Stimulated activated CD4-positive, alpha-beta T cell treated with anti-CD3 and anti-CD28 coated beads, TNF-alpha, amount 100 ng/mL, for 24 hours (primary cell): ENCODE results near the gene SNX32.
"Not testable (repeated sequence)": the region's sequence is repeated elsewhere in the genome, so short reads cannot be mapped to it uniquely, and the experiment has no call there.

Experiments
- DNase-seq, 3 experiments: peaks; one replicate each; pipeline ENCODE4 v3.0.0-alpha.2; 2020; ENCODE audit warnings: low read depth in 3 of 3

Gene SNX32

GRCh38 chr11:65822776-65823528, 10.8 kb upstream of the SNX32 start:
- no peak for DNase-seq

DNA sequence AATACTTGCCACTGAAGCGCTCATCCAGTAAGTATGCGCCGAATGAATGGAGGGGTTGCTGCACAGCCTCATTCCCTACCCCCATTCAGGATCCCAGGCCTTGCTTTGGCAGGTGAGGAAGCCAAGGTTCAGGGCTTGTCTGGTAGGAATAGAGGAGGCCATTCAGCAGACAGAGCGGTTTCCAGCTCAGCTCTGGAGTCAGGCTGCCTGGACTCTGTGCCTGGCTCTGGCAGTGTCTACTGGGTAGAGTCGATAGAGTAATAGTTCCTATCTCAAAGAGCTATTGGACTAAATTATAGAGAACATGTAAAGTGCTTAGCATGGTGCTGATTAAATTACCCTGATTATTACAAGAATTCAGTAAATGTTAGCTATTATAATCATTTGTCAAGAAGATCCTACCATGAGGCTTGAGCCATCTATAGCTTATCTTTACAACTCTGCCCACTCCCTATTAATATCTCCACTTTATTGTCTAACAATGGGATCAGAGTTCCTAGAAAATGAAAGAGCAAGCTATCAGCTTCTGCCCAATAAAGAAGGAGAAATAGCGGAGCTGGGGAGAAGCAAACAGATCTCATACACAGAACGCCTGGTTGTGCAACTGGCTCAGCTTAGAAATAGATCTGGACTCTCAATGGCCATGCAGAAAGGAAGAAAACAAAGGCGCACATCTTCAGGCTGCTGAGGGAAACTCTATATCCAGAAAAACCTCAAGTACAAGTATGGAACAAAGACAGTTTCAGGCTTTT, 6.6 kb upstream of the SNX32 start:
- no peak for DNase-seq

- no peak for DNase-seq
These were observed 4.3 kb upstream of the SNX32 start for GRCh38 chr11:65829459-65829858.

DNA sequence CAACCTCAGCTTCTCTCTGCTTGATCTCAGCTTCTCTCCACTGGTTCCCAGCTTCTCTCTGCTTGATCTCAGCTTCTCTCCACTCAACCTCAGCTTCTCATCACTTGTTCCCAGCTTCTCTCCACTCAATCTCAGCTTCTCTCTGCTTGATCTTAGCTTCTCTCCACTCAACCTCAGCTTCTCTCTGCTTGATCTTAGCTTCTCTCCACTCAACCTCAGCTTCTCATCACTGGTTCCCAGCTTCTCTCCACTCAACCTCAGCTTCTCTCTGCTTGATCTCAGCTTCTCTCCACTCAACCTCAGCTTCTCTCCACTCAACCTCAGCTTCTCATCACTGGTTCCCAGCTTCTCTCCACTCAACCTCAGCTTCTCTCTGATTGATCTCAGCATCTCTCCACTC, 1.5 kb upstream of the SNX32 start:
- DNase-seq: not testable (repeated sequence)

GRCh38 chr11:65834202-65834601, 439 bp downstream of the SNX32 start:
- no peak for DNase-seq

- DNase-seq: no peak
These were observed 8.4 kb downstream of the SNX32 start for GRCh38 chr11:65842144-65842543.

GRCh38 chr11:65843811-65844210, 10.0 kb downstream of the SNX32 start:
- no peak for DNase-seq

- no peak for DNase-seq
These were observed 10.6 kb downstream of the SNX32 start for GRCh38 chr11:65844231-65844872.

DNA sequence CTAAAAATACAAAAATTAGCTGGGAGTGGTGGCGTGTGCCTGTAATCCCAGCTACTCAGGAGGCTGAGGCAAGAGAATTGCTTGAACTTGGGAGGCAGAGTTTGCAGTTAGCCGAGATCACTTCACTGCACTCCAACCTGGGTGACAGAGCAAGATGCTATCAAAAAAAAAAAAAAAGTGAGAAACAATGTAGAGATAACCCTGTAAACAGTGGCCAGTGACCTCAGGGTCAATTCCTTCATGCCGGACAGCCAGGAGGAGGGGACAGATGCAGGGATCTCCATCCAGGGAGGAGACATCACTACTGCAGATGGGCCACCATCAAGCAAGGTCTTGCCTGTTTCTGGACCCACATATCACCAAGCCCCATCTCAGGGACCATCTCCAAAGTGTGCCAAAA, 14.0 kb downstream of the SNX32 start:
- no peak for DNase-seq

DNA sequence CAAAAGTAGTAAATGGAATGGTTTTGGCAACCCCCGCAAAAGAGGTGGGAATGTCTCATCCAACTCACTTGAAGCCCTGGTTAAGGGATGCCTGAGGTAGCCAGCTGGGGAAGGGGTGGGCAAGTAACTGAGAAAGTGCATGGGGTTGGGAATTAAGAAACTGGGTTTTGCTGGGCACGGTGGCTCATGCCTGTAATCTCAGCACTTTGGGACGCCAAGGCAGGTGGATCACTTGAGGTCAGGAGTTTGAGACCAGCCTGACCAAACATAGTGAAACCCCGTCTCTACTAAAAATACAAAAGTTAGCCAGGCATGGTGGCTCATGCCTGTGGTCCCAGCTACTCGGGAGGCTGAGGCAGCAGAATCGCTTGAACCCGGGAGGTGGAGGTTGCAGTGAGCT, 14.9 kb downstream of the SNX32 start:
- DNase-seq: not testable (repeated sequence)

DNA sequence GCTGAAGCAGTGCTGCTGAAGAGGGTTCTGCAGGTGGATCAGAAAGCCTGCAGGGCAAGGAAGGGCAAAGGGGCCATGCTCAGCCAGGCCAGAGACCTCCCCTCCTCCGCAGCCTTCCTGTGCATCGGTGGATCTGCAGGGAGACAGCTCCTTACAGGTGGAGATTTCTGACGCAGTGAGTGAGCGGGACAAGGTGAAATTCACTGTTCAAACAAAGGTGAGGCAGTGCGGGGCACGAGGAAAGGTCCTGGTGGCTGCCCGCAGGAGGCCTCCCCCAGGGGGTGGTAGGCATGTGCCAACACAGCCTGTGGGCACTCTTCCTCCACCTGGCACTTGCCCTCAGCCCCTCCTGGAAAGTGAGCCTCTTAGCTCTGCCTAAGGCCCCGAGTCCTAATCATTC, 15.6 kb downstream of the SNX32 start:
- no peak for DNase-seq

DNA sequence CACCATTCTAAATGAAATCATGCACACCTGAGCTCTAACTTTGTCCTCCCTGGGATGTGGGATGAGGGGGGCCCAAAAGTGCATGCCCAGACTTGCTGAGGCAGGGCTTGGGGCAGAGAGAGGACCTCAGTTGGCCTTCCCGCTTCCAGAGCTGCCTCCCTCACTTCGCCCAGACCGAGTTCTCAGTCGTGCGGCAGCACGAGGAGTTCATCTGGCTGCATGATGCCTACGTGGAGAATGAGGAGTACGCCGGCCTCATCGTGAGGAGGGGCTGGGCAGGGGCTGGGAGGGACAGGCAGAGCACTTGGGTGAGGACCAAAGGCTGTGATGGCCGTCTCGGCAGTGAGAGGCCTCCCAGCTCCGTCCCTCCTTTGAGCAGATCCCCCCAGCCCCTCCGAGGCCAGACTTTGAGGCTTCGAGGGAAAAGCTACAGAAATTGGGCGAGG, 16.0 kb downstream of the SNX32 start:
- DNase-seq: no peak

GRCh38 chr11:65850217-65851082, 16.7 kb downstream of the SNX32 start:
- no peak for DNase-seq

- no peak for DNase-seq
These were observed 17.4 kb downstream of the SNX32 start for GRCh38 chr11:65851083-65851579.

- no peak for DNase-seq
These were observed 18.2 kb downstream of the SNX32 start for GRCh38 chr11:65851811-65852507.

GRCh38 chr11:65852508-65853245, 18.9 kb downstream of the SNX32 start:
- DNase-seq: no peak

- no peak for DNase-seq
These were observed 19.6 kb downstream of the SNX32 start for GRCh38 chr11:65853246-65853979.

DNA sequence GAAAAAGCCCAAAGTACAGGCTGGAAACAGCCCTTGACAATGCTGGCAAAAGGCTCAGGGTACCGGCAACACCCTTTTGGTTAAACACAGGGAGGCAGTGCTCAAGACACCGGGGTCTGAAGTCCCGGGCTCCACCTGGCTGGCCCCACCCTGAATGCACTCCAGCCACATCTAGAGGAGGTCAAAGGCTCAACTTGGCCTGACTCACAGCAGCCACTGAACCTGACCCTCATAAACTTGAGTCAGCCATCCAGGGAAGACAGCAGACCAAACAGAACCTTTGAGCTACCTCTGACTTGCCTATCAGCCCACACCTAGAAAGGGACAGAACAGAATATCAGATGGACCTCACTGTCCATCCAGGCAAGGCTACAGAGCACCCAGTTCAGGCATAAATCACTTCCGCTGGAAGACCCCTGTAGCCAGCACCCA, 20.4 kb downstream of the SNX32 start:
- DNase-seq: no peak
